ENCODE results near the gene FEM1A.

Gene FEM1A

GRCh38 chr19:4745986-4746385 is 45.5 kb upstream of the FEM1A start:
- peaks cover 5% of the 10 kb centered on the region; the same call in 1 of the 2 replicates for H3F3A ChIP-seq (ENCODE audit: control insufficient read depth, insufficient read depth)
- H3K27ac ChIP-seq (ENCODE audit: low read depth, low read length) = no peak overlapping the region
- TF ChIP-seq, protein P1, sequence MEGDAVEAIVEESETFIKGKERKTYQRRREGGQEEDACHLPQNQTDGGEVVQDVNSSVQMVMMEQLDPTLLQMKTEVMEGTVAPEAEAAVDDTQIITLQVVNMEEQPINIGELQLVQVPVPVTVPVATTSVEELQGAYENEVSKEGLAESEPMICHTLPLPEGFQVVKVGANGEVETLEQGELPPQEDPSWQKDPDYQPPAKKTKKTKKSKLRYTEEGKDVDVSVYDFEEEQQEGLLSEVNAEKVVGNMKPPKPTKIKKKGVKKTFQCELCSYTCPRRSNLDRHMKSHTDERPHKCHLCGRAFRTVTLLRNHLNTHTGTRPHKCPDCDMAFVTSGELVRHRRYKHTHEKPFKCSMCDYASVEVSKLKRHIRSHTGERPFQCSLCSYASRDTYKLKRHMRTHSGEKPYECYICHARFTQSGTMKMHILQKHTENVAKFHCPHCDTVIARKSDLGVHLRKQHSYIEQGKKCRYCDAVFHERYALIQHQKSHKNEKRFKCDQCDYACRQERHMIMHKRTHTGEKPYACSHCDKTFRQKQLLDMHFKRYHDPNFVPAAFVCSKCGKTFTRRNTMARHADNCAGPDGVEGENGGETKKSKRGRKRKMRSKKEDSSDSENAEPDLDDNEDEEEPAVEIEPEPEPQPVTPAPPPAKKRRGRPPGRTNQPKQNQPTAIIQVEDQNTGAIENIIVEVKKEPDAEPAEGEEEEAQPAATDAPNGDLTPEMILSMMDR (IDR thresholded peaks at IDR 0.05; ENCODE audit: low read depth, low read length, poor library complexity, severe bottlenecking) = no peak
- no peaks in the 10 kb centered on the region for H3K9me3 ChIP-seq (ENCODE audit: control insufficient read depth, insufficient read depth, low read length)
- no peak overlapping the region for H3K4me3 ChIP-seq (ENCODE audit: low read length)
- no peaks in the 10 kb centered on the region for H3K36me3 ChIP-seq (ENCODE audit: control insufficient read depth, low read length)
- H3K9me2 ChIP-seq (replicated peaks; ENCODE audit: control insufficient read depth, low read length) = no peaks in the 10 kb centered on the region
- no peaks in the 10 kb centered on the region for H3K79me2 ChIP-seq (ENCODE audit: control insufficient read depth, low read length)
- no peaks in the 10 kb centered on the region for H4K20me1 ChIP-seq (ENCODE audit: control insufficient read depth, insufficient read depth, low read depth, low read length)
- H3K4me2 ChIP-seq (ENCODE audit: low read length) = no peak overlapping the region
- H3K27me3 ChIP-seq (ENCODE audit: control insufficient read depth, low read length) = 0 out of 2 replicates have a peak, but pooled peaks cover 2% of the 10 kb centered on the region
- peaks cover 32% of the 10 kb centered on the region for H3K4me1 ChIP-seq (ENCODE audit: control insufficient read depth, low read length)

DNA sequence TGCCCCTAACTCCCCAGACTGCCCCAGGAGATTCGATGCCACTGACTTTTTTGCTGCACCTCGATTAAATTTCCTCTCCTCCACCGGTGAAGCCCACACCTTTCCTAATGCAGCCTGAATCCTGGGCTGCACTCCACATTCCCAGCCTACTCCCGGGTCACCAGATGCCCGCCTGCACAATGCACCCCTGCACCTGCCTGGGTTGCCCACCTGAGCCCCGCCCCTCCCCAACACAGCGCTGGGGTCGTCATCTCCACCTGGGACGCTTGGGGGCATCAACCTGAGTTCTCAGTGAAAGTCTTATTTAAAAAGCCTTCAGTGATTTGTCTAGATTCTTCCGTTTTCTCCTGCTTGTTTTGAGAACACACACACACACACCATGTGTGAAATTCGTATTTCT is 43.3 kb upstream of the FEM1A start:
- Histone ChIP-seq H3K27me3 (ENCODE audit: control insufficient read depth, low read length) (0 out of 2 replicates have a peak, but pooled peaks cover 2% of the 10 kb centered on the region), H3K4me1 (ENCODE audit: control insufficient read depth, low read length) (peaks cover 27% of the 10 kb centered on the region), H4K20me1 (ENCODE audit: control insufficient read depth, insufficient read depth, low read depth, low read length) (no peaks in the 10 kb centered on the region), H3K4me2 (ENCODE audit: low read length) (peak overlapping the region; percentile 70), H3K9me3 (ENCODE audit: control insufficient read depth, insufficient read depth, low read length) (no peaks in the 10 kb centered on the region), H3F3A (ENCODE audit: control insufficient read depth, insufficient read depth) (peaks cover 5% of the 10 kb centered on the region; the same call in 1 of the 2 replicates), H3K9me2 (replicated peaks; ENCODE audit: control insufficient read depth, low read length) (no peaks in the 10 kb centered on the region), H3K79me2 (ENCODE audit: control insufficient read depth, low read length) (no peaks in the 10 kb centered on the region), H3K4me3 (ENCODE audit: low read length) (peak overlapping the region; percentile 55), H3K36me3 (ENCODE audit: control insufficient read depth, low read length) (no peaks in the 10 kb centered on the region), H3K27ac (ENCODE audit: low read depth, low read length) (peak overlapping the region; percentile 50)
- TF ChIP-seq, protein P1 (IDR thresholded peaks at IDR 0.05; ENCODE audit: low read depth, low read length, poor library complexity, severe bottlenecking) = peak; percentile 42
- TF ChIP-seq EZH2phosphoT487 (IDR thresholded peaks at IDR 0.05; ENCODE audit: borderline replicate concordance, low read length) = no peak

DNA sequence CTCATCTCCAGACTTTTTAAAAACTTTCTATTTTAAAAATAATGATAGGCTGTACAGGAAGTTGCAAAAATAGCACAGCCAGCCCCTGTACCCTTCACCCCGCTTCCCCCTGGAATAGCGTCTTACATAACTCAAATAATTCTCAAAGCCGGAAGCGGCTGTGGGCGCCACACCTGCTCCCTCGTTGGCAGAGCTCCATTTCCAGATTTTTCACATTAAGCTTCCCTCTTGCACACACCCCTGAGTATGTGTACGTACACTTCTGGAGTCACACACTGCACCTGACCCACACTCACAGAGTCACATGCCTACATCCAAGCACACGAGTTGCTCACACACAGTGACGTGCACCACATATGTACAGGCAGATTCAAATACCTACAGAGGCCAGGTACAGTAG is 42.9 kb upstream of the FEM1A start:
- Histone ChIP-seq H3K79me2 (ENCODE audit: control insufficient read depth, low read length) (no peaks in the 10 kb centered on the region), H3K4me1 (ENCODE audit: control insufficient read depth, low read length) (peaks cover 24% of the 10 kb centered on the region), H3K27ac (ENCODE audit: low read depth, low read length) (peak overlapping the region; percentile 50), H3F3A (ENCODE audit: control insufficient read depth, insufficient read depth) (peaks cover 5% of the 10 kb centered on the region; the same call in 1 of the 2 replicates), H3K4me3 (ENCODE audit: low read length) (peak overlapping the region; percentile 55), H3K9me3 (ENCODE audit: control insufficient read depth, insufficient read depth, low read length) (no peaks in the 10 kb centered on the region), H3K9me2 (replicated peaks; ENCODE audit: control insufficient read depth, low read length) (no peaks in the 10 kb centered on the region), H3K36me3 (ENCODE audit: control insufficient read depth, low read length) (no peaks in the 10 kb centered on the region), H3K4me2 (ENCODE audit: low read length) (peak overlapping the region; percentile 70), H4K20me1 (ENCODE audit: control insufficient read depth, insufficient read depth, low read depth, low read length) (no peaks in the 10 kb centered on the region), H3K27me3 (ENCODE audit: control insufficient read depth, low read length) (0 out of 2 replicates have a peak, but pooled peaks cover 2% of the 10 kb centered on the region)
- TF ChIP-seq EZH2phosphoT487 (IDR thresholded peaks at IDR 0.05; ENCODE audit: borderline replicate concordance, low read length) = no peak
- TF ChIP-seq, protein P1 (IDR thresholded peaks at IDR 0.05; ENCODE audit: low read depth, low read length, poor library complexity, severe bottlenecking) = no peak
